ENCODE measurements around the gene IFITM5. TPM values are rescaled to one million over a fixed set of nuclear protein-coding genes. Genes with fewer than 3 reads are reported as not detected.
"Not testable (repeated sequence)": the region's sequence is repeated elsewhere in the genome, so short reads cannot be mapped to it uniquely, and the experiment has no call there.

The IFITM5 gene
- total and polyA plus RNA-seq, 9 of the 15 experiments (the other 6 are each of a cell fraction or from before 2014, with no cell fraction given): 0.19 TPM; not detected in 8

GRCh38 chr11:324593-325517 is 25.5 kb upstream of the IFITM5 start (continued):
- TF ChIP-seq ATF3 (IDR thresholded peaks at IDR 0.05) (peak; percentile 22; the same call in 1 of the 2 replicates), L3MBTL2 (IDR thresholded peaks at IDR 0.05) (peak; percentile 70), E2F6 (IDR thresholded peaks at IDR 0.05; ENCODE audit: borderline replicate concordance in 1 of 2, extremely low read depth in 1 of 2, insufficient read depth in 1 of 2, insufficient read length in 1 of 2, low read depth in 1 of 2, low read length in 1 of 2, poor library complexity in 1 of 2, severe bottlenecking in 1 of 2) (peak in 1 of 2 experiments; percentile 37), JUND (IDR thresholded peaks at IDR 0.05; ENCODE audit: borderline replicate concordance, low read depth, low read length) (peak; percentile 28; the same call in 1 of the 2 replicates), ZNF589 (CRISPR knock-in tag; IDR thresholded peaks at IDR 0.05; ENCODE audit: low read depth) (peak; percentile 31; the same call in 1 of the 2 replicates), TFAP4 (CRISPR knock-in tag; IDR thresholded peaks at IDR 0.05; ENCODE audit: borderline replicate concordance) (peak; percentile 84), ETV1 (tag; conservative IDR thresholded peaks at IDR 0.05; ENCODE audit: low read depth) (0 out of 2 replicates have a peak, but pooled peaks have one; percentile 14), NR2C2 (tag; IDR thresholded peaks at IDR 0.05) (0 out of 2 replicates have a peak, but pooled peaks have one; percentile 35), USF2 (CRISPR knock-in tag; IDR thresholded peaks at IDR 0.05) (peak; percentile 82), CXXC5 (CRISPR knock-in tag; IDR thresholded peaks at IDR 0.05) (peak; percentile 70), DPF2 (IDR thresholded peaks at IDR 0.05) (peak; percentile 74), ZNF766 (CRISPR knock-in tag; conservative IDR thresholded peaks at IDR 0.05) (peak; percentile 73), MEF2D (tag; conservative IDR thresholded peaks at IDR 0.05; ENCODE audit: low read depth) (0 out of 2 replicates have a peak, but pooled peaks have one; percentile 16), RBFOX2 (IDR thresholded peaks at IDR 0.05; ENCODE audit: low read depth, low read length) (peak; percentile 39; the same call in 1 of the 2 replicates), DACH1 (IDR thresholded peaks at IDR 0.05; ENCODE audit: partially characterized antibody) (peak; percentile 79), GATAD2A (IDR thresholded peaks at IDR 0.05) (peak; percentile 60; the same call in 1 of the 2 replicates), ATF1 (tag; IDR thresholded peaks at IDR 0.05) (peak; percentile 59), ID3 (tag; IDR thresholded peaks at IDR 0.05) (peak; percentile 37; the same call in 1 of the 2 replicates)
- TF ChIP-seq ATF3 (CRISPR knock-in tag; conservative IDR thresholded peaks at IDR 0.05); JUND (tag; IDR thresholded peaks at IDR 0.05; ENCODE audit: borderline replicate concordance, low read depth, low read length); NR2C2 (CRISPR knock-in tag; IDR thresholded peaks at IDR 0.05); ATF1 (CRISPR knock-in tag; IDR thresholded peaks at IDR 0.05); ID3 (CRISPR knock-in tag; IDR thresholded peaks at IDR 0.05): not testable (repeated sequence)

All from K562 (cell line).